ENCODE results near the gene PAPPA2.
"Not testable (repeated sequence)": the region's sequence is repeated elsewhere in the genome, so short reads cannot be mapped to it uniquely, and the experiment has no call there.

PAPPA2 gene, protein sequence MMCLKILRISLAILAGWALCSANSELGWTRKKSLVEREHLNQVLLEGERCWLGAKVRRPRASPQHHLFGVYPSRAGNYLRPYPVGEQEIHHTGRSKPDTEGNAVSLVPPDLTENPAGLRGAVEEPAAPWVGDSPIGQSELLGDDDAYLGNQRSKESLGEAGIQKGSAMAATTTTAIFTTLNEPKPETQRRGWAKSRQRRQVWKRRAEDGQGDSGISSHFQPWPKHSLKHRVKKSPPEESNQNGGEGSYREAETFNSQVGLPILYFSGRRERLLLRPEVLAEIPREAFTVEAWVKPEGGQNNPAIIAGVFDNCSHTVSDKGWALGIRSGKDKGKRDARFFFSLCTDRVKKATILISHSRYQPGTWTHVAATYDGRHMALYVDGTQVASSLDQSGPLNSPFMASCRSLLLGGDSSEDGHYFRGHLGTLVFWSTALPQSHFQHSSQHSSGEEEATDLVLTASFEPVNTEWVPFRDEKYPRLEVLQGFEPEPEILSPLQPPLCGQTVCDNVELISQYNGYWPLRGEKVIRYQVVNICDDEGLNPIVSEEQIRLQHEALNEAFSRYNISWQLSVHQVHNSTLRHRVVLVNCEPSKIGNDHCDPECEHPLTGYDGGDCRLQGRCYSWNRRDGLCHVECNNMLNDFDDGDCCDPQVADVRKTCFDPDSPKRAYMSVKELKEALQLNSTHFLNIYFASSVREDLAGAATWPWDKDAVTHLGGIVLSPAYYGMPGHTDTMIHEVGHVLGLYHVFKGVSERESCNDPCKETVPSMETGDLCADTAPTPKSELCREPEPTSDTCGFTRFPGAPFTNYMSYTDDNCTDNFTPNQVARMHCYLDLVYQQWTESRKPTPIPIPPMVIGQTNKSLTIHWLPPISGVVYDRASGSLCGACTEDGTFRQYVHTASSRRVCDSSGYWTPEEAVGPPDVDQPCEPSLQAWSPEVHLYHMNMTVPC (N-terminal part only)

GRCh38 chr1:176462674-176463378 lies at the start of gene PAPPA2:
PAPPA2 (plus strand) TSS chr1:176463175; CDS start chr1:176556323, 93,148 bp downstream.
- no peak for DNase-seq (ENCODE audit: low read depth)
- no peak for TF ChIP-seq CTCF (conservative IDR thresholded peaks at IDR 0.05; ENCODE audit: low read depth, low read length)
- H3K4me3 ChIP-seq (ENCODE audit: low read depth, low read length), result no peak within 1 kb of the TSS

- TF ChIP-seq CTCF (conservative IDR thresholded peaks at IDR 0.05; ENCODE audit: low read depth, low read length), result no peak
- no peak overlapping the region for H3K4me3 ChIP-seq (ENCODE audit: low read depth, low read length)
- no peak for DNase-seq (ENCODE audit: low read depth)
Measured at GRCh38 chr1:176416777-176417176, 46.2 kb upstream of the PAPPA2 start.

- not testable (repeated sequence) for H3K4me3 ChIP-seq (ENCODE audit: low read depth, low read length); DNase-seq (ENCODE audit: low read depth)
Measured at GRCh38 chr1:176419608-176420007, 43.4 kb upstream of the PAPPA2 start.

GRCh38 chr1:176434234-176434633 lies 28.7 kb upstream of the PAPPA2 start:
- H3K4me3 ChIP-seq (ENCODE audit: low read depth, low read length), result no peak overlapping the region
- TF ChIP-seq CTCF (conservative IDR thresholded peaks at IDR 0.05; ENCODE audit: low read depth, low read length), result no peak
- no peak for DNase-seq (ENCODE audit: low read depth)

DNA sequence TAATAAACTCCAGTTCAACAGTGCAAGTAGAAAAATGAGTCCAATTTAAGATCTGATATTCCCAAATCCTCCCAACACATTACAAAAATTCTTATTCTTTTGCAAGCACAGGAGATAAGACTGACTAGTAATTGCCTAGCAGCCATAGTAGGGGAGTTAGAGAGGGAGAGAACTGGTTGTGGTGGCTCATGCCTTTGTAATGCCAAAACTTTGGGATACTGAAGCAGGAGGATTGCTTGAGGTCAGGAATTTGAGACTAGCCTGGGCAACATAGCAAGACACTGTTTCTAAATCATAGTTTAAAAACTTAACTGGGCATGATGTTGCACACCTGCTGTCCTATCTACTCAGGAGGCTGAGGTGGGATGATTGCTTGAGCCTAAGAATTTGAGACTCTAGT lies 26.7 kb upstream of the PAPPA2 start:
- TF ChIP-seq CTCF (conservative IDR thresholded peaks at IDR 0.05; ENCODE audit: low read depth, low read length), result no peak

GRCh38 chr1:176440176-176440575 lies 22.8 kb upstream of the PAPPA2 start:
- H3K4me3 ChIP-seq (ENCODE audit: low read depth, low read length), result no peak overlapping the region
- no peak for TF ChIP-seq CTCF (conservative IDR thresholded peaks at IDR 0.05; ENCODE audit: low read depth, low read length)
- no peak for DNase-seq (ENCODE audit: low read depth)

More for the DNA sequence above, 26.7 kb upstream of the PAPPA2 start:
- DNase-seq (ENCODE audit: low read depth), result no peak
- no peak overlapping the region for H3K4me3 ChIP-seq (ENCODE audit: low read depth, low read length)

DNA sequence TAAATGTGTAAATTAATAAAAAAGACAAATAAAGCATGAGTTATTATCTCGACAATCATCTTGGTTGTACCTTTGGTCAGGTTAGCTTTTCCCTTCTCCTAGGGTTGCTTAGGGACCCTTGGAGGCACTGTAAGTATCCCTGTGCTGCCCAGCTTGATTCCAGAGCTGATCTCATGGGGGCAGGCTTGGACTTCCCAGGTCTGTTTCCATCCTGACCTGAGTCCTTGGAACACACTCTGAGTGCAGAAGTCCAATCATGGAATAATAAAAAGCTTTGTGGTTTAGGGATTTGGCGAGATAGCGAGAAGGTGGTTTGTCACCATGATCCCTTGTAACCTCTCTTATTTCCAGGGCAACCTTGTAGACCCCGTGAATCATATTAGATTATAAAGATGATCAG lies 18.7 kb upstream of the PAPPA2 start:
- no peak for TF ChIP-seq CTCF (conservative IDR thresholded peaks at IDR 0.05; ENCODE audit: low read depth, low read length)
- no peak overlapping the region for H3K4me3 ChIP-seq (ENCODE audit: low read depth, low read length)
- no peak for DNase-seq (ENCODE audit: low read depth)
